Measurements from ENCODE around the gene PPOX.

PPOX gene

DNA sequence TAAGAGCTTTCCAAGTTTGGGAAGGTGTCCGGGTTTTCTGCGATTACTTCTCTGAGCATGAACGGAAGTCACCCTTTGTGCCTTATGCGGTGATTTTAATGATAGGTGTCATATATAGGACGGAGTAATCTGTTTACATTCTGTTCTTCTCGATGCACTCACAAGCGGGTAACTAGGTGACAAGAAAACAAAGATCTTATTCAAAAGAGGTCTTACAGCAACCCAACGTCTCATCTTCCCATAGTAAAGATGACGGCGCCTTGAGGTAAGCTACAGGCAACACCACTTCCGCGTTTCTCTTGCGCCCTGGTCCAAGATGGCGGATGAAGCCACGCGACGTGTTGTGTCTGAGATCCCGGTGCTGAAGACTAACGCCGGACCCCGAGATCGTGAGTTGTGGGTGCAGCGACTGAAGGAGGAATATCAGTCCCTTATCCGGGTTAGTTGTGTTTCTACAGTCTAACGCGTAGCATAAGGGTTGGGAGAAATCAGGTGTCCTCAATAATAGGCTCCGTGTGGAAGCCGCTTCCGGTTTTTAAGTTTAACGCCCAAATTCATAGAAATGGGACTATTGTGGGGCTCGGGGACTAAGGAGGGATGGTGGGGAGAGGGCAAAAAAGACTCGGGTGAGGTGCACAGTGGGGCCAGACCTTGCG, 12.4 kb upstream of the PPOX start, which contains the start of gene UFC1:
UFC1 (plus strand) TSS at position 297 of the 656 bp plus-strand sequence; CDS start at position 317, 20 bp downstream.
- DNase-seq (ENCODE audit: low spot score) = peak; percentile 83

DNA sequence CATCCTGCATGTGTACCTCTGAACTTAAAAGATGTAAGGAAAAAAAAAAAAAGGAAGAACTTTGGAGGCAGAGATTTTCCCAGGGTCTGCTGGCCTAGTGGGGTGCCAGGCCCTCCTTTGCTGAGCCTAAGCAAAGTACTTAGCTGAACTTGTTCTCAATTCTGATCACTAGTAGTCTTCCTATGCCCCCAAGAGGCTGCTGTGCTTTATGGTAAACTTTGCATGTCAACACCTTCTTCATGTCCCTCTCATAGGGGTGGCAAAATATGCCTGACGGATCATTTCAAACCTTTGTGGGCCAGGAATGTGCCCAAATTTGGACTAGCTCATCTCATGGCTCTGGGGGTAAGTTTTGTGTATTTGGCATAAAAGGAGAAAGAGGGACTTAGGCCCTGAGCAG, 8.4 kb upstream of the PPOX start:
- DNase-seq (ENCODE audit: low spot score) = no peak

DNA sequence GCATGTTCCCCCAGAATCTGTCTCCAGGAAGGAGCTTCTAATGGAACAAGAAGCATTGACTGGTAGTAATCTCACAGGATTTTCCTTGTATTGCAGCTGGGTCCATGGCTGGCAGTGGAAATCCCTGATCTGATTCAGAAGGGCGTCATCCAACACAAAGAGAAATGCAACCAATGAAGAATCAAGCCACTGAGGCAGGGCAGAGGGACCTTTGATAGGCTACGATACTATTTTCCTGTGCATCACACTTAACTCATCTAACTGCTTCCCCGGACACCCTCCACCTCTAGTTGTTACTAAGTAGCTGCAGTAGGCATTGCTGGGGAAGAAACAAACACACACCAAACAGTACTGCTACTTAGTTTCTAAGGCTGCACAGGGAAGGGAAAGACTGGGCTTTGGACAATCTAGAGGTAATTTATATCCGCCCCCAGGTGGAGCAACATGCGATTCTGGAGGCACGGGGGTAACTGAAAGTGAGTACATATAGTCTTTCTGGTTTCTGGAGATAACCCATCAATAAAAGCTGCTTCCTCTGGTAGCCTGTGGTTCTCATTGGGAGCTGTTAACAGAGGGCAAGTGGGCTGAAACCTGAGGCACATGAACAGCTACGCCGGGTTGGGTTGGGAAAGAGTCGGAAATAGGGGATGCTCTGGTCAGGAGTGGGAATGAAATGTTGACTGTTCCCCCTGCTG, 7.8 kb upstream of the PPOX start:
- DNase-seq (ENCODE audit: low spot score) = no peak

DNA sequence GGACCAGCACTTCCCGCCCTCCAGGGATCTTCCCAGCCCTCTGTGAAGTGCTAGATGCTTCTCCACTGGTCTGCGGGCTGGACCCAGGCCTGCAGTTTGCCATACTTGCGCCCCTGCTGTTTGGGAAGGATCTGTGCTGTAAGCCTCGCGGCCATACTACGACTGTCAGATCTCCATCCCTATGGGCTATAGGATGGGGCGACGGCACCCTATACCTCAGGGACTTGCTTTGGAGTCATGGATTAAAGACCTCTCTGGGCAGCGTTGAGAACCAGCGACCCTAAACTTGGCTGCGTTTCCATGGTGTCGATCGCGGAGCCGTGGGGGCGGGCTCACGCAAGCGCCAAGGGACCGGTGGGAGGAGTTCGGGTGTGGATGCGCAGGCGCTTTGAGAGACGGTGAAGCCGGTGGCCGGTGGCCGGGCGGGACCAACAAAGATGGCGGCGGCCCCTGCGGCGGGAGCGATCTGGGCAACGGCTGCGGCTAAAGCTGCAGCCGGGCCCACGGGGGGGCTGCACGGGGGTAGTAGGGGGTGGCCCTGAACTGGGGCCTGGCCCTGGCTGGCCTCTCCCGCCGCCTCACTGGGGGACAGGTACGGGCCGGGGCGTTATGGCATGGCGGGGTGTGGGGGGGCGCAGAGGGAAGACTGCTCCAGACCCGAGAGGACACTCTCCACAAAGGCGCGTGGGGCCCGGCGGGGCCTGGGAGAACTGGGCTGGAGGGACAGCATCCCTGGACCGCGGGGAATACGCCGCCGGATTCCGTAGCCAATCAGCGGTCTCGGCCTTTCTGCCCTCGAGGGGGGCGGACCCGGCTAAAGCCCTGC, 6.9 kb upstream of the PPOX start, which contains the start of gene USP21:
USP21 (plus strand) TSS at position 414 of the 826 bp plus-strand sequence. CDS start 1,141 bp downstream, outside the sequence.
- peak; percentile 99 for DNase-seq (ENCODE audit: low spot score)

DNA sequence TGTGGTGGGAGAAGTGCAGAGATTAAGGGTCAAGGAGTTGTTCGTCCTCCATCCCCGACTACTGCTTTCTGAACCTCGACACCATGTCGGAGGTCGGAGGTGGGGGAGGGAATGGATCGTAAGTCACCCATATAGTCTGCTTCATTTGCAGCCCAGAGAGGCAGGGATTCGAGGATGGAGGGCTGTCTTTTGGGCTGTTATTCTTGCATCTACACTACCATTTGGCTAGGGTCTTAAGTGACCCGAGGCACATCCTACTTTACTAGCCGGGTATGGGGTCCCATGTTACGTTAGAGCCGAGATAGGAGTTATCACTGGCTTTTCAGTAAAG, 6.3 kb upstream of the PPOX start:
- no peak for DNase-seq (ENCODE audit: low spot score)

DNA sequence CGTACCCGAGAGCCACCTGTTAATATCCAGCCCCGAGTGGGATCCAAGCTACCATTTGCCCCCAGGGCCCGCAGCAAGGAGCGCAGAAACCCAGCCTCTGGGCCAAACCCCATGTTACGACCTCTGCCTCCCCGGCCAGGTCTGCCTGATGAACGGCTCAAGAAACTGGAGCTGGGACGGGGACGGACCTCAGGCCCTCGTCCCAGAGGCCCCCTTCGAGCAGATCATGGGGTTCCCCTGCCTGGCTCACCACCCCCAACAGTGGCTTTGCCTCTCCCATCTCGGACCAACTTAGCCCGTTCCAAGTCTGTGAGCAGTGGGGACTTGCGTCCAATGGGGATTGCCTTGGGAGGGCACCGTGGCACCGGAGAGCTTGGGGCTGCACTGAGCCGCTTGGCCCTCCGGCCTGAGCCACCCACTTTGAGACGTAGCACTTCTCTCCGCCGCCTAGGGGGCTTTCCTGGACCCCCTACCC, 5.5 kb upstream of the PPOX start:
- no peak for DNase-seq (ENCODE audit: low spot score)

DNA sequence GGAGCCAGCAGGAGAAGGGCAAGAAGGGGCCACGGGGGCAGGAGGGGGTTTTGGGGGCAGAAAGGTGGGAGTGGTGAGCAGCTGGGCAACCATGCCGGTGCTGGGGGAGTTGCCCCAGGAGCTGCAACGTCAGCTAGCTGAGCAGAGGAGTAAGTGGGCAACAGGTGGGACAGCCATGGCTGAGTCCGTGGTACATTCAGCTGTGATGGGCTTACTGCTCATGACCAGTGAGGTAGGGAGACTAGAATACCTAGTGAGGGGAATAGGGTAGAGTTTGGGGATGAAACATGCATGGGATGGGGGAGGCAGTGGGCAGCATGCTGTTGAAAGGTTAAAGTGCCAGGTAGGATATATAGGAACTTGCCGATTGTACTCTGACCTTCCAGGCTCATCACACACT, 4.6 kb upstream of the PPOX start:
- no peak for DNase-seq (ENCODE audit: low spot score)

DNA sequence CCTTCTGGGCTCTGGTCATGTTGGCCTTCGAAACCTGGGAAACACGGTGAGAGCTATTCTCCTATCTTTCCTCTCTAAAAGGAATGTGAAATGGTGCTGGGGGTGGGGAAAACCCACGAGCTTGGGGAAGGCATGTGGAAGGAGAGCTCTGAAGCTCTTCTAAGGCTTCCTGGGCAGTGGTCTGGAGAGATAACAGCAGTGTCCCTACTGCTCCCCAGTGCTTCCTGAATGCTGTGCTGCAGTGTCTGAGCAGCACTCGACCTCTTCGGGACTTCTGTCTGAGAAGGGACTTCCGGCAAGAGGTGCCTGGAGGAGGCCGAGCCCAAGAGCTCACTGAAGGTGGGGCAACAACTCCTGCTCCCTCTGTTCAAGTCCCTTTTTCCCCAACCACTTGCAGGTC, 4.2 kb upstream of the PPOX start:
- DNase-seq (ENCODE audit: low spot score) = no peak

DNA sequence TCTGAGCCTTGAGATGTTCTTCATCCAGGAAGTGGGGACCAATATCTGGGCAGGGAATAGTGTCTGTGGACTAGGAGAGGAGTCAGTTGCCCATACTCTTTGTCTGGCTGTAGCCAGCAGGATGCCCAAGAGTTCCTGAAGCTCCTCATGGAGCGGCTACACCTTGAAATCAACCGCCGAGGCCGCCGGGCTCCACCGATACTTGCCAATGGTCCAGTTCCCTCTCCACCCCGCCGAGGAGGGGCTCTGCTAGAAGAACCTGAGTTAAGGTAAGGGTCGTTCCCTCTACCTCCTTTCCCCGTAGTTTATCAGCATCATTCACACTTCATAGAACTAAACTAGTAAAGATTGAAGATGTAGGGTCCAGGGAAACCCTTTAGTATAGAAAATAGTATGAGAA, 3.4 kb upstream of the PPOX start:
- no peak for DNase-seq (ENCODE audit: low spot score)

DNA sequence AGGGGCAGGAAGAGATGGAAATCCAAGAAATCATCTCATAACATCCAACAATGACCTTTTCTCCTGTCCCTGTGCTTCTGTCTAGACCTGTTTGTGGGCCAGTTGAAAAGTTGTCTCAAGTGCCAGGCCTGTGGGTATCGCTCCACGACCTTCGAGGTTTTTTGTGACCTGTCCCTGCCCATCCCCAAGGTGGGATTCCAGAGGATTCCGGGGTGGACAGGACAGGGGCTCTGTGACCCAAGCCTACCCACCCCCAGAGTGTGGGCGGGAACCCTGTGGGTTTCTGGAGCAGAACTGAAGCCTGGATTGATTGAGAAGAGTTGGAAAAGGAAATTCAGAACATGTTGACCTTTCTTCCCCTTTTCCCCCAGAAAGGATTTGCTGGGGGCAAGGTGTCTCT, 2.4 kb upstream of the PPOX start:
- no peak for DNase-seq (ENCODE audit: low spot score)

DNA sequence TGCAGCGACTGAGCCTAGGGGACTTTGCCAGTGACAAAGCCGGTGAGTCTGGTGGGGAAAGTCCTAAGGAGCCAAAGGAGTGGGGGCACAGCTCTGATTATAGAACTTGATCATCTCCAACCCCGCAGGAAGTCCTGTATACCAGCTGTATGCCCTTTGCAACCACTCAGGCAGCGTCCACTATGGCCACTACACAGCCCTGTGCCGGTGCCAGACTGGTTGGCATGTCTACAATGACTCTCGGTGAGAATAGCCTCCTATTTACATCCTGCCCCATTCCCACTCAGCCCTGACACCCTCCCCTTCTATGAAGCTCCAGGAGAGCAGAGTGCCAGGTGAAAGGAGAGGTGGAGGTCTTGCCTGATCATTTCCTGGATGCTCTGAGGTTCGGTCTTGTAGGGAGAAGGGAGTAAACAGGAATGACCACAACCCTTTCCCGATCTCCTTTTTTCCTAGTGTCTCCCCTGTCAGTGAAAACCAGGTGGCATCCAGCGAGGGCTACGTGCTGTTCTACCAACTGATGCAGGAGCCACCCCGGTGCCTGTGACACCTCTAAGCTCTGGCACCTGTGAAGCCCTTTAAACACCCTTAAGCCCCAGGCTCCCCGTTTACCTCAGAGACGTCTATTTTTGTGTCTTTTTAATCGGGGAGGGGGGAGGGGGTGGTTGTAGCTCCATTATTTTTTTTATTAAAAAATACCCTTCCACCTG, 1.2 kb upstream of the PPOX start:
- no peak for DNase-seq (ENCODE audit: low spot score)

DNA sequence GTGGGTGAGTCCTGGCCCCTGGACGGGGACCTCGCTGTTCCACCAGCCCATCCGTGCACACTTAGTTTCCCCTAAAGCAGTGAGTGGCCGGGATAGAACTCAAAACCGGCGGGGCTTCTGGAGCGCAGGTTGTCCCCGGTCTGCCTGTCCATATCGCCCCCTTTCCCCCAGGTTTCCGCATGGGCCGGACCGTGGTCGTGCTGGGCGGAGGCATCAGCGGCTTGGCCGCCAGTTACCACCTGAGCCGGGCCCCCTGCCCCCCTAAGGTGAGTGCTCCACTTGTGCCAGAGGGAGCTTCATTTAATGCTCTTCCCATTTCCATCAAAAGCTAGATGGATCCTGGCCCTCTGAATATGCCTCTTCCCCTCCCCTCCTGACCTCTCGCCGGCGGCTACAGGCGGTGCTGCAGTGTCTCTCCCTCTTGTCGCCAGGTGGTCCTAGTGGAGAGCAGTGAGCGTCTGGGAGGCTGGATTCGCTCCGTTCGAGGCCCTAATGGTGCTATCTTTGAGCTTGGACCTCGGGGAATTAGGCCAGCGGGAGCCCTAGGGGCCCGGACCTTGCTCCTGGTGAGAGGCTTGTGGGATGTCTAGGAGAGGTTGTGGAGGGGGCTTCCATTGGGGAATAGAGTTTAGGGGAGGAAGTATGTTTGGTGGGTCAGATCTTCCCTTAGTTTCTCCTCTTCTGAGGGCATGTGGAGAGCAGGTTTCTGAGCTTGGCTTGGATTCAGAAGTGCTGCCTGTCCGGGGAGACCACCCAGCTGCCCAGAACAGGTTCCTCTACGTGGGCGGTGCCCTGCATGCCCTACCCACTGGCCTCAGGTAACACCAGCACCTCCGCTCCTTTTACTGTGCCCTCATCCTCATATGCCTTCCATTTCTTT, 683 bp downstream of the PPOX start:
- DNase-seq (ENCODE audit: low spot score) = no peak

DNA sequence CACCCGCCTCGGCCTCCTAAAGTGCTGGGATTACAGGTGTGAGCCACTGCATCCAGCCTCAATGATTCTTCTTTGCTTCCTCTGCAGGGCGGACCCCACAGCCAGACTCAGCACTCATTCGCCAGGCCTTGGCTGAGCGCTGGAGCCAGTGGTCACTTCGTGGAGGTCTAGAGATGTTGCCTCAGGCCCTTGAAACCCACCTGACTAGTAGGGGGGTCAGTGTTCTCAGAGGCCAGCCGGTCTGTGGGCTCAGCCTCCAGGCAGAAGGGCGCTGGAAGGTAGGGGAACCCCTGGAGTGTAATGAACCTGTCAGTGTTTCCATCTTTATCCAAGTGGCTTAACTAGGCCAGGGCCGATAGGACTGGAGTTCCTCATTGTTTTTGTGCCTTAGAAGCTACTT, 2.7 kb downstream of the PPOX start:
- DNase-seq (ENCODE audit: low spot score) = no peak

DNA sequence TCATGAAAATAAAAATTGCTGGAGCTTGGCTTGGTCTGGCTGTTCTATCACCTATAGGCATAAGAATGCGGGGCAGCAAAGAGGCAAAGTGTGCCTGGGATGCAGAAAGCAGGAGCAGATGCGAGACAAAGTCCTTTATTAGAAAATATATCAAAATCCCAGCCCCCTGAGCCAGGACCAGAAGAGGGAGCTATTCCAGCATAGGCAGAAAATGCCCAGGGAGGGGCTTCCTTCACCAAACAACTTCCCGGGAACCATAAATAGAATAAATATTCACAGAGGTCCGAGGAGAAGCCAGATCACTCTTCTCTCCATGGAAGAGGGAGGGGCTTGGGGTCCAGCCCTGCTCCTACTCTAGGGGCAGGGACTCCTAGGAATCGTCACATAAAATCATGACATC, 5.0 kb downstream of the PPOX start:
- DNase-seq (ENCODE audit: low spot score) = no peak

DNA sequence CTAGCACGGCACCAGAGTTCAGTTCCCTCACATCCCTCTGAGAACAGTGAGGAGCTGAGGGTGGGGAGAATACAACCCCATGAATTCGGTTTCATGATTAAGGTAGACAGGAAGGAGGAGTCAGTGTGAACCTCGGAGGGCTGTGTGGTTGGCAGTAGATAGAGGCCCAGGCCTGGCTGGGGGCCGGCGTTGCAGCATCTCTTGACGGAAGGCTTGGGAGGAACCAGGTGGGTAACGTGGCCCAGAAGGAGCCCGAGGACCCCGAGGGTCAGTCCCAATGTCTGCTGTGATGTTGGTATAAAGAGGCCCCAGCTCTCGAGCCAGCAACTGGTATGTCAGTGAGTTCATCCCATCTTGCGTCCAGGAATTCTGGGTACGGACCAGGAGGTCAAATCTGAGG, 5.5 kb downstream of the PPOX start:
- DNase-seq (ENCODE audit: low spot score) = no peak

DNA sequence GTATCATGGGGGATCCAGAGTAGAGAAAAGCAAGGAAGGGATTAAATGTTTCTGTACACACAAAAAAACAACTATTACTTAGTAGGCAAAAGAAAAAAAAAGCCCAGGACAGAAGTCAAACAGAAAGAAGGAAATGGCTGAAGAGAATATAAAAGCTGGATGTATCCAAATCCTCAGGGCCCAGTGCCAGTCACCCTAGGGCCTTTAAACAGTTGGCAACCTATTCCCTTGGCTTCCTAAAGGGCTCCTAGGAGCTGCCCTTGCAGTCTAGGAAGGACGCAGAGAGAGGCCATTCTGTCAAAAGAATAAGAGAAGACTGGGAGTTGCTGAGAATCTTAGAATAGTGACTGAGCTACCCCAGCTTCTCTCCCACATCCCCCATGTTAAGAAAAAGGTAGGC, 6.1 kb downstream of the PPOX start:
- DNase-seq (ENCODE audit: low spot score) = no peak

DNA sequence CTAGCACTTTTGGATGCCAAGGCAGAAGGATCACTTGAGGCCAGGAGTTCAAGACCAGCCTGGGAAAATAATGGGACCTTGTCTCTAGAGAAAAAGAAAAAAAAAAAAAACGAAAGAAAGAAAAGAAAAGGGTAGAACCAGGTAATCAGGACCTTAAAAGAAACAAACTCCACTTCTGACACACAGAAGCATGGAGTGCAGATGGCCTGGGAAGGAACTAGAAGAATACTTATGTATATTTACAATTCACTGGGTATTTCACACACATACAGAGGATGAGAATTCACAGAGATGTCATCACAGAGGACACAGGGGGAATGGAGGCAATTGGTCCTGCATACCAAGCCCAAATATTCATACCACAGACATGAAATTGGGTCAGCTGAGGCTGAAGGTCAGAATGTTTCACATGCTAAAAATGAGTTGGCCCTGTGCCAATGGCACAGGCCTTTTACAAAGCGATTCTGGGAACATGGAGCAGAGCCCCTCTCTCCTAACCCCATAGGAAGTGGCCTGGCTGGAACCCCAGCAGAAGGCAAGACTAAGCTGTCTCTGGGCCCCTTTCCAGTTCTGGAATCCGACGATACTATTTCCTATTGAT, 6.7 kb downstream of the PPOX start:
- peak; percentile 84 for DNase-seq (ENCODE audit: low spot score)

DNA sequence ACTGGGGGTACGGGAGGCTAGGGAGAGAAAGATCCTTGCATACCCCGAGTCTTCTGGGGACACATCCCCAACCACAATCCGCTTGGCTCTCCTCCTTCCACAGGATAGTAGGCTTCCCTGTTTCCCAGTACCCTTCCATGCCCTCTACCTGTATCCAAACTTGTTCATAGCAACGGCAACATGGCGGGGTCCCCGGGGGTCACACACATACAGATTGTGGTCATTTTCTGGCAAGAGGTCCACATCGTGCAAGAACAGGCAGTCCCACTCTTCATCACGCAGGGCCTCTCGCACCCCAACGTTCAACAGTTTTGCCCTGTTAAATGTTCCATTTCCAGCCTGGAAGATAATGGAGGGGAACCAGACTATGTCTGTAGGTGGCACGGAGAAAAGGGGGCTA, 7.5 kb downstream of the PPOX start:
- DNase-seq (ENCODE audit: low spot score) = no peak

DNA sequence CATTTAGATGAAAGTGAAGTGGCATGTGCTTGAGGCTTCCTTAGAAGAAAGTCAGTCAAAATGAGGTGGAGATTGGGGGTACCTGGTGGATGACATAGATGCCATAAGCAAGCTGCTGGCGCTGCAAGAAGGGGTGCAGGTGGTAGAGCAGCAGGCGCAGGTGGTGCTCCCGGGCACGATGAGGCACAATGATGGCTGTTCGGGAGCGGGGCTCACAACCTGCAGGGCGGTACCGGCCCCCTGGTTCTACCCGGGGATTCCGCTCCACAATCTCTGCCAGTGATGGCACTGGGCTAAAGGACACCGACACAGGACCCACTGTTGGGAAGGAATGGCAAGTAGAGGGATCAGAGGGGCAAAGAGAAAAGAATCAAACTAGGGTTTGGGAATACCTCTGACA, 8.7 kb downstream of the PPOX start:
- DNase-seq (ENCODE audit: low spot score) = no peak

DNA sequence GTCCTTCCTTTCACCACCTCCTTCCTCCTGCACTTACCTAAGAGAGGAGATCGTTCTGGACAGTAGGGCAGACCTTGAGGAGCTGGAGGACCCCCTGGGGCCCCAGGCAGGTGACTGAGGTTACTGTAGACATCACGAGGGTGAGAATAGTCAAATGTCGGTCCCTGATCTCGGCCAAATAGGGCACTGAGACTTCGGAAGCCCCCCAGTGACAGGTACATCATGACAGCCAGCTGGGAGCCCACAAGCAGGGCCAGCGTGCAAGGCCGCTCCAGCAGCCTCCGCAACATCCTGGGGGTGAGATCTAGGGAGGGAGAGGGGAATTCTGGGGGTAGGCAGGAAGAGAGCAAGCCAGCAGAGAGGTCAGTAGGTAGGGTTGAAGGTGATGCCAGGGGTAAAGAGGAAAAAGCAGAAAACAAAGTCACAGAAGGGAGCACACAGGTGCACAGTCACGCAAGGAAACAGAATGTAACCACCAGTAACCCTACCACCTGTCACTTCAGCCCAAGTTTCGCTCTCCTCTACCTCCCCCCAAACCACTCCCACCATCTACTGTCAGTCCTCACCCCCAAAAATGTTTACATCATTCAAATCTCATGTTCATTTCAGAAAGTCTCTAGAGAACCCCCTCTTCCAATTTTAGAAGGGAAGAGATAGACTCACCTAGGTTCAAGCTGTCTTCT, 9.7 kb downstream of the PPOX start:
- DNase-seq (ENCODE audit: low spot score) = no peak

Data from AG08395 (cell line).